ENCODE results near the gene ARID1B.

Gene ARID1B

DNA sequence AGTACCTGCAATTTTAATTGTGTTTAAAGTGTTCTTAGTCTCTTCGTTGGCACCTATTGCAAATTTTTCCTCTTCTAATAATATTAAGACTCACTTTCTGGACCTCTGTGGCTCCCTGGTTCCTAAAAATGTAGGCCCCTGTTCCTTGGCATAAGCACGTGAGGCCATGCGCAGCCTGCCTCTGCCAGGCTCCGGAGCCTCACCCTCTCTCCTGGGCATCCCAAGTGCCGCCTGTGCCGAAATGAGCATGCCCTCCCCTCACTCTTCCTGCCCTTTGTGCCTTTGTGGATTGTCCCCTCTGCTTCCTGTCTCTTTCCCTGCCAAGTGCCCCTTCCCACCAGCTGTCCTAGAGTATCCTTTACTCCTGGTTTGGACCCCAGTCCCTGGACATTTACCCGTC is 300.1 kb downstream of the ARID1B start:
- no peak for DNase-seq (ENCODE audit: low spot score)

DNA sequence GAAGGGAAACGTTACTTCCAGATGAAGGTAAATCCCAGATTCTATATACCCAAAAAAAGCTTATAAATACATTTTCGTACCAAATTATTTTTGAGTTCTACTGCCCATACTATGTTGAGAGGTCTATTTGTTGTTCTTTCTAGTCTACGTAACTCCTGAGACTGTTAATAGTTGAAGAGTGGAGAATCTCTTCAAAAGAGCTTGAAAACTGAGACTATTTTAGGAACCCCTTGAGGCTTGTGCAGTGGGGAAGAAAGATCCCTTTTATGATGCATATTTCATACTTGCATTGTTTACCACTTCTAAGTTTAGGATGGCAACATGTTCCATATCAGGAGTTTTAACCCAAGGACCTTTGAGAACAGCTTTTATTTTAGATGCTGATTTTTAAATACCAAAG is 301.1 kb downstream of the ARID1B start:
- no peak for DNase-seq (ENCODE audit: low spot score)

DNA sequence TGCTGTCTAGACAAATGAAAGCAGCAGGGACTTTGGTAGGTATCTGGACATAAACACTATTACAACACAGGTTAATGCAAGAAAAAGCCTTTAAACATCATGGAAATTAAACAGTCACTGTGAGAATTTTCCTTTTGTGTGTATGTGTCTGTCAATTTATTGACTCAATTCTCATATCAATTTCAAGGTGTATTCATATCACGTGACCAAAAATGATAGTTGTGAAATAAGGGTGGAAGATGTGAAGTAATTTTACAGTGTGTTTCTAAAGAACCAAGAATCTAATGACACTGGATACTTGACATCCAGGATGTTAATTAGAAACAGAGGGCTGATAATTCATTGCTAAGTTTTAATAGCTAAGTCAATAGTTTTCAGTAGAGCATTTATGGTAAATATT is 302.1 kb downstream of the ARID1B start:
- DNase-seq (ENCODE audit: low spot score): no peak

DNA sequence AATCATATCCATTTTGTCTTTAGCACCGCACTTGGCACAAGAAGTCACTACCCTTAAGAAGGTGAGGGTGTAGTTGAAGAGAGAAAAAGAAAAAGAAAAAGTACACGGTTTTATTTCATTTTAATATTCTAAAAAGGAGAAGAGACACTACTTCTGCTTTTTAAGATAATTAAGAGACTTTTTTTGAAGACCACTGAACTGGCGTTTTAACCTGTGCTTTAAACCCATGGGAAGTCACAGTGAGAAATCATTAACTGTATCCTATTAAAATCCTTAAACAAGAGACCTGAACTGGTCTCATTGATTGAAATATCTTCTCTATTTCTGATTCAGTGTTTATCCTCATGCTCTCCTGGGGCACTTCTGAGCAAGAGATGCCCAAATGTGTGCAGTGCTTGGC is 302.6 kb downstream of the ARID1B start:
- no peak for DNase-seq (ENCODE audit: low spot score)

DNA sequence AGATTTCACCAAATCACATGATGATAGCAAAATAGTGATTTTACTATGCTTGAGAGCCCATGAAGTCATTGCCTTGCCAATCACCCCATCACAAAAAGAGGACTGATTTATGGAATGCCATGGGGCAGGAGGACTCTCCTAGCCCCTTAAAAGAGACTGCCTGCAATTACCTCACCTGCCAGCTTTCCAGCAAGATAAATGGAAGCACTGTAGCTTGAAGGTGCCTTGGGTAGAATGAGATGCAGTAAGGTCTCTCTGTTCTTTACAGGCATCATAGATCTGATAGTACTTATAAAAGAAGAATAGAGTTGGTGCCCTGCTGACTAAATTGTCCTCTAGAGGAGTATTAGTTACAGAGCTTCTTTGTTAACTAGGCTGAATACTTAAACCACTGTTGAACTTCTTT is 303.8 kb downstream of the ARID1B start:
- DNase-seq (ENCODE audit: low spot score): no peak

DNA sequence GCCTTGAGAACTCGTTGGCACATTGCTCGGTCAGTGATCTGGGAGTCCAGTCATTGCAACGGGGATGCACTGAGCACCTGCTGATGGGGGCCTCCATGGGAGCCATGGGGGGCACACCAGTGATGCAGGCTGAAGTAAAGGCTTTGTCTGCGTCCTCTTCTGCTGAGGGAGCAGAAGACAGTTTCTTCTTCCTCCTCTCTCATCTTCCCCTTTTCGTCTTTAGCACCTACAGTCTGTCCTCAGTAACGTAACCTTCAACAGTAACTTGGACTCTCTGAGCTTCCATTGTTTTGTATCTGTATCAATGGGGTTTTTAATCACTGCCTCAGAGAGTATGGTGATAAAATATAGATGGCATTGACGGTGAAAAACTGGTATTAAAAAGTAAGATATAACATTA is 306.2 kb downstream of the ARID1B start:
- no peak for DNase-seq (ENCODE audit: low spot score)

GRCh38 chr6:157086632-157087031 is 309.5 kb downstream of the ARID1B start:
- no peak for DNase-seq (ENCODE audit: low spot score)

DNA sequence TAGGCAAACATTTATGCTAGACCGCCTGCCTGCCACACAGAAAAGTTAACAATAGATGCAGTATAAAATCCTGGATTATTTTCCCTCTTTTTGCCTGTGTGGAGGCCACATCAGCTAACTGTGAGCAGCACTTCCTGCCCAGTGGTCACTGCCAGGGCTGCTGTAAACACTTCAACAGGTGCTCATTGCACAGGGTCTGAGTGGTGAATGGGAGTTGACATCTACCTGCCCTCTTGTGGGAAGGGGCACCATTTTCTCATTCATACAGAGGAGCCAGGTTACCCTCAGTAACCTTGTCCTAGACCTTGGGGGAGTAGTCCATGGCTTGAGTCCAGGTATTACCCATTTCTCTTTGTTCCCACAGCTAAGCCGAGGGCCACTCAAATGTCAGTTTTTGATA is 310.8 kb downstream of the ARID1B start:
- no peak for DNase-seq (ENCODE audit: low spot score)

- DNase-seq (ENCODE audit: low spot score): no peak
These were observed 311.7 kb downstream of the ARID1B start for GRCh38 chr6:157088841-157089240.

DNA sequence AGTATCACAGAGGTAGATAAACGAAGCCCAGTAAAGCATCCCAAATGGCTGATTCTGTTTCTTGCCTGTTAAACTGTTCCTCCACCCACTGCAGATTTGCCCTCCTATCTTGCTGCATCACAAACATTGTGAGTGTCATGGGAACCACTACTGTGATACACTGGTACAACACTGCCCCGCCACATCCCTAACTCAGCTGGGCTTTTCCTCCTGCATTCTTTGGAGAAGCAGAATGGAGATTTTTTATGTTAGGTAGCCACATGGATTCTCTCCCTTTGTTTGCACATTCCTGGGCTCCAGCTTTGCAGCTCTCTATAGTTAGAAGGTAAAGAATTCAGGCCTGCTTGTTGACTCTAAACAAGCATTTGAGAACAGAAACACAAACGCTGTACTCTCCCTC is 312.1 kb downstream of the ARID1B start:
- DNase-seq (ENCODE audit: low spot score): no peak

- DNase-seq (ENCODE audit: low spot score): no peak
These were observed 312.7 kb downstream of the ARID1B start for GRCh38 chr6:157089851-157090250.

DNA sequence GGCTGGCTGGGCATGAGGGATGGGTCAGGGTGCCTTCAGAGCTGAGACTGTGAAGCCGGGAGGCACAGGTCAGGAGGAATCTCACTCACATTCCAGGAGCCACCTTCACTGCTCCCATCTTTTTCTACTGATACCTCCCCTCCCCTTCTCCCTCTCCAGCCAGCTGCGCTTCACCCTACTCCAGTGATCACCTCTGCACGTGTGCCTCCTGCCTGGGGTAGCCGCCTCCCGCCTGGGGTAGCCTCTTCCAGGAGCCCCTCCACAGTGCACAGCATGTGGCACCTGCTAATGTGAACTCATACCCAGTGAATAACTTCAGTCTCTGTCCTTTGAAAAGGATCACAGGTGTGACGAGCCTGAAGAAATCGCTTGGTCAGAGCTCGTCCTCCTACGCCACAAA is 313.6 kb downstream of the ARID1B start:
- no peak for DNase-seq (ENCODE audit: low spot score)

DNA sequence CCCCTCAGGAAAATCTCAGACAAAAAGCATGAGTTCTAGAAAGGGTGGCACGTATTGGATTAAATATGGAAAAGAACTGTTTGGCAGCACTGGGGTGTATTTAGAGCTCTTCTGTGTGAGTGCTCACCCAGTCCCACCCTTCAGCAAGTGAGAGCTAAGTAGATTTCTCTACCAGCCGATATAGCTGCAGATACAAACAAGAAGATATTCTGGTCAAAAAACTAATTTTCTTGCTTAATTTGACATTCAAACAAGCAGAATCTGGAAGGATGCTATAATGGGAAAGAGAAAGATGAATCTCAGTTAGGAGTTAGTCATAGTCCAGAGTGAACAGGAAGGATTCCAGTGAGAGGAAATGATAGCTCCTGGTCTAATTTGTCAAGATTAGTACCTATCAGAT is 314.1 kb downstream of the ARID1B start:
- DNase-seq (ENCODE audit: low spot score): no peak

DNA sequence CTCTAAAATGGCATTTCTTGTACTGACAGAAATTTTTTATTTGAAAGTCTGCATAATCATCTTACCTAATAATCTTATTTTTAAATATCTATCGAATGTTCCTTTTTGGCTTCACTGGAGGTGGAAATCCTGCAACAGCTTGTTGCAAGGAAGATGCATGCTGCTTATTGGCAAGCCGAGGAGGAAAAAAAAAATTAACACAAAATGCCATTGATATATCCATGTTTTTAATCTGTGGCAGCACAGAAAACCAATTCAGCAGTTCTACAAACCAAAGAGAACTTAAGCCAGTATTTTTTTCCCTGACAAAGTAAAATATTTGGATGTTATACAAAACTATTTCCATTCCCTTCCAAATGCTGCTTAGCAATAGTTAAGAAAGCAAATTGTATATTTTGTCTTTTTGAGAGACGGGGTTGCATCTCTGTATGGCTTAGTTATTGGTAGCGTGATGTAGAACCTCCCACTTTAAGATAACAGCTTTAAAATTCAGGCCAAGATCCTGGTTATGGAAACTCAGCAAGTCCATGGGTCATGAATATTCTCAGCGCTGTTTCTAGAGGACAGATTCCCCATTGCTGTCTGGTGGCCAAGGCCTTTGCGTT is 314.8 kb downstream of the ARID1B start:
- no peak for DNase-seq (ENCODE audit: low spot score)

DNA sequence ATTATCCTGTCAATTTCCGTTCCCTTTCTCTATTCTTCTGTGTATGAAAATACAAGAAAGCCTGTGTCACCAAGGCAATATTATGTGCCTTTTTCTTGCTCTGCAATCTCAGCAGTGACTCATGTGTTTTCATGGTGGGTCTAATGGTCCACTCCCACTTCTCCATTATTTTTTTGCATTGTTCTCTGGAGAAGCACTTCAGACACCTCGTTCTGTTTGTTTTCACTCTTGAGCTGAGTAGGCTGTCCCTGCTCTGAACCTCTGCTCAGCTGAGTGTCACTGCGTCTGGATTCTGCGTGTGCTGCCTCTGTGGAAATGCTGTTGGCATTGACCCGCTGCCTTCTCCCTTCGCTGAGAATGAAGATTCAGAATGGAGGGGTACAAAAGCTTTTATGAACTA is 315.6 kb downstream of the ARID1B start:
- no peak for DNase-seq (ENCODE audit: low spot score)

DNA sequence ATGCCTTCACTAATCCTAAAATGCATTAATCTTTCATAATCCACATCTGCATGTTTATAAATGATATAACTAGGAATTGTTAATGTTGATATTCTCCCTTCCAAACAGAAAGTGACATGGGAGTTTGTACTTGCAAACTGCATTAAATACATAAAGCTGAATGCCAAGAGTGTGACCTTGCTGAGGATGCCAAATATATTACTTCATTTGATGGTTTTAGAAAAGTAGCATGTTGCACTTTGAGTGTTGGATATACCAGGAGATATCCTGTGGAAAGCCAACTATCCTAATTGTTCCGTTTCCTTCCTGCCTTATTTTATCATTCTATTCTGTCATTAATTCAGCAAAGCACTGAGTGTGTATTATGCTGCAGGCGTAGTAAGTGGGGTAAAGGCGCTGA is 316.4 kb downstream of the ARID1B start:
- no peak for DNase-seq (ENCODE audit: low spot score)

DNA sequence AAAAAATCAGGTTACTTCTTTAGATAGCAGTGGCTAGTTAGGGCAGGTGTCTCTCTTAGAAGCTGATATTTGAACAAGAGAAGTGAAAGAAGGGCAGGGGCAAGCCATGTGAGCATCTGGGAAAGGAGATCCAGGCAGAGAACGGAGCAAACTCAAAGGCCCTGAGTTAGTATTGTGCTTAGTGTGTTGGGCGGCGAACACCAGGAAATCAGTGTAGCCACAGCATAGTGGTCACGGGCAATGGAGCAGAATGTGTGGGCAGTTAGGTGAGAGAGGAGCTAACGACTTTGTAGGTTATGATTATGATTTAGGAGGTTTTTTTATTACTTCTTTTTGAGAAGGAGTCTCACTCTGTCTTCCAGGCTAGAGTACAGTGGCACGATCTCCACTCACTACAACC is 316.9 kb downstream of the ARID1B start:
- no peak for DNase-seq (ENCODE audit: low spot score)

- DNase-seq (ENCODE audit: low spot score): no peak
These were observed 317.9 kb downstream of the ARID1B start for GRCh38 chr6:157095084-157095483.

DNA sequence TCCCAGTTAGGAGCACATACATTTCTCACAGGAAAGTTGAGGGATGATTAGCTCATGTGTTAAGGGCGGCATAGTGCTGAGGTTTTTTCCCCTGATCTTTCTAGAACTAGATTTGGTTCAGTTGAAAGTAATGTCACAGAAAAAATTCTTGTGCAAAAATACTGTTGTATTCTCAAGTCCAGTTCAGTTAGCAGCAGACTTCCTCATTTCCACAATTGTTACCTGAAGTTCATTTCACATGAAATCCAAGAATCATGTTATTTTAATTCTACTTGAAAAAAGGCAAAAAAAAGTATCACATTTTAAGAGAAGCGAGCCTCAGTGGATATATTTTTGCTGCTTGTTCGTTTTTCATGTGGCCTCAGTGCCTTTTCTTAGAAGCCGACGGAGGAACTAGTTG is 318.4 kb downstream of the ARID1B start:
- DNase-seq (ENCODE audit: low spot score): no peak

DNA sequence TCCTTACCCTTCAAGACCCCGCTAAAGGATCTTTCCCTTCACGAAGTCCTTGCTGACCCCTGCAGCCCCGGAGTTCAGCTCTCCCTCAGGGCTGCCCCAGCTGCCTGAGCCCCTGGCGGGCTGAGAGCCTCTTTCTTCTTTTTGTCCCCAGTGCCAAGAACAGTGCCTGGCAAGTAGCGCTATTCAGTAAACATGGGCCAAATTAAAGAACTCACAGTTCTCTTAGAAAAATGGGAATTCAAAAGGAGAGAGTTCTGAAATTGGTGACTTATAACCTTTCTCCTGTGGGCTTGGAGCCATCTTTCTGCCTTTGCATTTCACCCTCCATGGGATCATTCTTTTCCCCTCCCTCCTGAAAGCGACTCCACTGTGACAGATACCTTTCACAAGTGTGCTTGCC is 318.9 kb downstream of the ARID1B start:
- no peak for DNase-seq (ENCODE audit: low spot score)

GRCh38 chr6:157096522-157096921 is 319.3 kb downstream of the ARID1B start:
- peak; percentile 74 for DNase-seq (ENCODE audit: low spot score)

DNA sequence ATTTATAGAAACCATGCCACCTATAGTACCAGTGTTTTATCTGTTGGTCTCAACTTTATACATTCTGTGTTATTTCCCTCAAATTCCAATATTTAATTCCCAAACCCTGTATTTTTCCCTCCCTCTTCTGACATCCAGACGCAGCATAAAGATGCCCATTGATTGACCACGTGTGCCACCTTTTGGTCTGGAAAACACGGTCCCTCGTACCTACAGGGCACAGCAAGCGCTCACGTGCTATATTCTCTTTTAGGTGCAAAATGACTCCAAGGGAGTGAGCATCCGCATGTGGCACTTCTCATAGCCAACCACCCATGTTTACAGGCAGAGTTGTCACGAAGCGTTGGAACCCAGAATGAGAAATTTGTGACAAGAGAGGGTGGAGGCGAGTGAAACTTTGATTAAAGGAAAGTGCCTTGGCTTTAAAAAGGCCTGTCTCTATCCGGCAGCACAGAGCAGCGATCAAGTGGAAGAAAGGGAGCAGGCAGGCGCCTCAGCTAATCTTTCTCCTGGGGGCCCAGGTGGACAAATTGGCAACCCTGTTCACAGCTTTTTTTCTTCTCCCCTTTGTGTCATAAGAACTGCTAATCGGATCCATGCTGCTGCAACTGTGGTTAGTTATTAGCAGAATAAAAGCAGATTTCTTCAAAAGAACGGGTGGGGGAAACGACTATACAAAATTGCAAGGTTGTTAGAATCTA is 320.2 kb downstream of the ARID1B start:
- DNase-seq (ENCODE audit: low spot score): no peak

DNA sequence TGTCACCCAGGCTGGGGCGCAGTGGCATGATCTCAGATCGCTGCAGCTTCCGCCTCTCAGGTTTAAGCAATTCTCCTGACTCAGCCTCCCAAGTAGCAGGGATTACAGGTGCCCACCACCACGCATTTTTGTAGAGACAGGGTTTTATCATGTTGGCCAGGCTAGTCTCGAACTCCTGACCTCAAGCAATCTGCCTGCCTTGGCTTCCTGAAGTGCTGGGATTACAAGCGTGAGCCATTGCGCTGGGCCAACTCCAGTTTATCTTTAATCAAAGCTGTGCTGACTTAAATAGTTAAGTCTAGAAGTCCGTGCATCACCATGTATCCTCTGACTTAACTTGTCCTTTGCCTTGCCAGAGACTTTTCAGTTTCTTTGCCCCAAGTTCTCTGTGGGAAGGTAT is 321.8 kb downstream of the ARID1B start:
- no peak for DNase-seq (ENCODE audit: low spot score)

DNA sequence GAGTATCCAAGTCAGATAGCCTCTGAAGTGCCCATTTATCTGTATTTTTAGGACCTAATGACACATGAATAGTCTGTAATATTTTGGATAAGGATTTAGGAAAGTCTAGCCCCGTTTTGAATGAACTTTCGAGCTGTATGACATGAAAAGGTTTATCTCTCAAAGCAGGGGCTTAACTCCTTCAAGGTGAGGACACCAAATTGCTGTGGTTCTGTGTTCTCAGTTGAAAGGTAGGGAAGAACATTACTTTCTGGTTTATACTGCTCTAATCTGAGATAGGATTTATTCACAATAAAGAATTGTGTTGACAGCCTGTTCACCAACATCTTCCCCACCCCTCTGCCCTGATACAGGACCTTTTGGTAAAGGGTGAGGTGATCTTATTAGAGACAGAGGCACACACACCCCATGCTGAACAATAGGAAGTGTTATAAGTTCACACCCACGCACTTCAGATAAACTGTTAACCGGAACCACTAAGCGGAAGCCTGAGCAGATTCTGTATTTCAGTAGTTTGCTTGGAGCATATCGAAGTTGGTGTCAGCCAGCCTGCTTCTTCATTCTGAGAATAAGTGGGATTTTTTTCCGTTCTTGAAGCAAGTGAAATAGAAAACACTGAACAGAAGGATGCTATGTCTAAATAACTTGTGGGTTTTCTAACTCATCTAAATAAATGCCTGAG is 322.9 kb downstream of the ARID1B start:
- no peak for DNase-seq (ENCODE audit: low spot score)
